OCI-LY7 (cell line): ENCODE results near the gene CDKN1B. TPM values are rescaled to one million over a fixed set of nuclear protein-coding genes. Genes with fewer than 3 reads are reported as not detected.

ENCODE experiments used
- BruUV-seq: library from RNA; stranded (reverse); fragments of 400-500 nt; replicated peaks from 2 replicates; lab custom pipeline; 2021; lab: Mats Ljungman, UMichigan
- CTCF ChIA-PET: fragments of 300-600 bp; sonication (Branson Sonifier 250); formaldehyde crosslinking; loops from one replicate; lab custom pipeline; 2022; ENCODE audit warnings: antibody characterized with exemption; ENCODE audit not compliant: unreplicated experiment; lab: Charles Lee
- POLR2A ChIA-PET: fragments of 300-600 bp; sonication (Branson Sonifier 250); formaldehyde crosslinking; loops from one replicate; lab custom pipeline; 2022; ENCODE audit warnings: antibody characterized with exemption; lab: Charles Lee
- DNase-seq: peaks from one replicate; pipeline ENCODE4 v3.0.0-alpha.2; 2015; ENCODE audit warnings: low spot score
- H2AFZ ChIP-seq: fragments of 200-600 bp; sonication (generic), shearing (Covaris generic); 2 replicates; pipeline ENCODE4 v1.6.1; 2014; ENCODE audit warnings: mild to moderate bottlenecking, antibody characterized with exemption, low read length, moderate library complexity
- H3K27ac ChIP-seq: fragments of 200-600 bp; sonication (generic); 2 replicates; pipeline ENCODE4 v1.5.1; 2014; ENCODE audit warnings: mixed run types, low read depth, mild to moderate bottlenecking, moderate library complexity, low read length, inconsistent platforms; ENCODE audit not compliant: poor library complexity, severe bottlenecking
- H3K36me3 ChIP-seq: fragments of 200-600 bp; sonication (generic); 2 replicates; pipeline ENCODE4 v1.6.1; 2014; ENCODE audit warnings: mild to moderate bottlenecking, antibody characterized with exemption, low read length, moderate library complexity, mixed read lengths; ENCODE audit not compliant: insufficient read depth
- H3K4me1 ChIP-seq: fragments of 200-600 bp; sonication (generic); 2 replicates; pipeline ENCODE4 v1.5.1; 2014; ENCODE audit warnings: mild to moderate bottlenecking, low read length; ENCODE audit not compliant: insufficient read depth, poor library complexity, severe bottlenecking
- H3K4me2 ChIP-seq: fragments of 200-600 bp; sonication (generic); 2 replicates; pipeline ENCODE4 v1.6.1; 2014; ENCODE audit warnings: mild to moderate bottlenecking, low read length
- H3K4me3 ChIP-seq: fragments of 200-600 bp; sonication (generic); 2 replicates; pipeline ENCODE4 v1.5.1; 2014; ENCODE audit warnings: mild to moderate bottlenecking, low read depth, low read length; ENCODE audit not compliant: poor library complexity, severe bottlenecking
- H3K79me2 ChIP-seq: fragments of 200-600 bp; sonication (generic); 2 replicates; pipeline ENCODE4 v1.6.1; 2016; ENCODE audit warnings: low read depth, mild to moderate bottlenecking, low read length, moderate library complexity, mixed read lengths; ENCODE audit not compliant: insufficient read depth
- H3K9me2 ChIP-seq: fragments of 200-600 bp; sonication (generic); 2 replicates; pipeline ENCODE4 v1.6.1; 2016; ENCODE audit warnings: mild to moderate bottlenecking, low read length, mixed read lengths; ENCODE audit not compliant: insufficient read depth
- H3K9me3 ChIP-seq: fragments of 200-600 bp; sonication (generic); 2 replicates; pipeline ENCODE4 v1.6.1; 2014; ENCODE audit warnings: mild to moderate bottlenecking, mixed run types, low read length, mixed read lengths
- H4K20me1 ChIP-seq: fragments of 200-600 bp; sonication (generic); 2 replicates; pipeline ENCODE4 v1.6.1; 2014; ENCODE audit warnings: mild to moderate bottlenecking, antibody characterized with exemption, low read length, moderate library complexity, mixed read lengths; ENCODE audit not compliant: insufficient read depth
- EZH2phosphoT487 ChIP-seq: fragments of 200-600 bp; sonication (generic); IDR thresholded peaks from 2 replicates; pipeline ENCODE4 v1.6.1; 2018; ENCODE audit warnings: low read depth, borderline replicate concordance, mild to moderate bottlenecking, mixed run types, antibody characterized with exemption, low read length, moderate library complexity, mixed read lengths
- intact Hi-C: fragments of 100-400 bp; cut with micrococcal nuclease; formaldehyde crosslinking; loops from one replicate; pipeline ENCODE4 v1.10.0; 2022; ENCODE audit not compliant: unreplicated experiment
- total RNA-seq, 2 experiments: library from RNA; depleted of rRNA in 1 of 2; stranded (reverse); fragments of >200 nt in 1 of 2; shearing (Covaris generic) in 1 of 2; gene quantifications; 2 replicates each; pipeline ENCODE4 v1.2.3, GENCODE V29; 2014 to 2022
- TF ChIP-seq, protein P1 (sequence below): fragments of 200-600 bp; sonication (generic); conservative IDR thresholded peaks from 2 replicates; pipeline ENCODE4 v1.5.1; 2014; ENCODE audit warnings: mild to moderate bottlenecking, antibody characterized with exemption, low read length, moderate library complexity, mixed read lengths

Gene CDKN1B
- total RNA-seq, 2 experiments from 2014 or later = 45.3 to 59.4 TPM

DNA sequence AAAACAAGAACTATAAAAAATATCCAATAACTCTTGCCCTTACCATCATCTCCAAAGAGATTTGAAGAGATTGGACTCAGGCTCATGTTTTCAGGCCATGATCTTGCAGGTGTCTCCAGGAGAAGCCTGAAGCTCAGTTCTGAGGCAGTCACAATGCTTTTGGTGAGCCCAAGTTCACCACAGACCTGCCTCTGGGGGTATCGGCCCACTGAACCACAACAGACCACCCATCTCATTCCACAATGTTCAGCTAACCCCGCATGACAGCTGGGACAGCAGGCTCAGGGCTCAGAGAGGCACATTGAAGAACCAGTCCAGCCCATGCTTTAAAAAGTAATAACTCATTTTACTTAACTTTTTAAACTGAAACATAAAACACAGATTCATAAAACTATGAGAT lies 40.0 kb downstream of the CDKN1B start:
- Histone ChIP-seq H2AFZ (no peak overlapping the region), H3K27ac (no peak overlapping the region), H3K36me3 (peaks cover 4% of the 10 kb centered on the region; the same call in 1 of the 2 replicates), H3K4me2 (no peak overlapping the region), H3K9me2 (no peaks in the 10 kb centered on the region), H3K4me1 (no peaks in the 10 kb centered on the region), H4K20me1 (no peaks in the 10 kb centered on the region), H3K9me3 (no peaks in the 10 kb centered on the region), H3K79me2 (no peaks in the 10 kb centered on the region), H3K4me3 (no peak overlapping the region)
- intact Hi-C loops = no loop called here
- POLR2A ChIA-PET = no interaction called here
- no peak for DNase-seq
- CTCF ChIA-PET = interaction anchor here (0.6 kb wide), 1 partner anchor 490 kb away, joined by 3 read pairs; no protein-coding TSS in a partner anchor
- BruUV-seq = no TSS peak
- TF ChIP-seq, protein P1, sequence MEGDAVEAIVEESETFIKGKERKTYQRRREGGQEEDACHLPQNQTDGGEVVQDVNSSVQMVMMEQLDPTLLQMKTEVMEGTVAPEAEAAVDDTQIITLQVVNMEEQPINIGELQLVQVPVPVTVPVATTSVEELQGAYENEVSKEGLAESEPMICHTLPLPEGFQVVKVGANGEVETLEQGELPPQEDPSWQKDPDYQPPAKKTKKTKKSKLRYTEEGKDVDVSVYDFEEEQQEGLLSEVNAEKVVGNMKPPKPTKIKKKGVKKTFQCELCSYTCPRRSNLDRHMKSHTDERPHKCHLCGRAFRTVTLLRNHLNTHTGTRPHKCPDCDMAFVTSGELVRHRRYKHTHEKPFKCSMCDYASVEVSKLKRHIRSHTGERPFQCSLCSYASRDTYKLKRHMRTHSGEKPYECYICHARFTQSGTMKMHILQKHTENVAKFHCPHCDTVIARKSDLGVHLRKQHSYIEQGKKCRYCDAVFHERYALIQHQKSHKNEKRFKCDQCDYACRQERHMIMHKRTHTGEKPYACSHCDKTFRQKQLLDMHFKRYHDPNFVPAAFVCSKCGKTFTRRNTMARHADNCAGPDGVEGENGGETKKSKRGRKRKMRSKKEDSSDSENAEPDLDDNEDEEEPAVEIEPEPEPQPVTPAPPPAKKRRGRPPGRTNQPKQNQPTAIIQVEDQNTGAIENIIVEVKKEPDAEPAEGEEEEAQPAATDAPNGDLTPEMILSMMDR = no peak
- TF ChIP-seq EZH2phosphoT487 = no peak

DNA sequence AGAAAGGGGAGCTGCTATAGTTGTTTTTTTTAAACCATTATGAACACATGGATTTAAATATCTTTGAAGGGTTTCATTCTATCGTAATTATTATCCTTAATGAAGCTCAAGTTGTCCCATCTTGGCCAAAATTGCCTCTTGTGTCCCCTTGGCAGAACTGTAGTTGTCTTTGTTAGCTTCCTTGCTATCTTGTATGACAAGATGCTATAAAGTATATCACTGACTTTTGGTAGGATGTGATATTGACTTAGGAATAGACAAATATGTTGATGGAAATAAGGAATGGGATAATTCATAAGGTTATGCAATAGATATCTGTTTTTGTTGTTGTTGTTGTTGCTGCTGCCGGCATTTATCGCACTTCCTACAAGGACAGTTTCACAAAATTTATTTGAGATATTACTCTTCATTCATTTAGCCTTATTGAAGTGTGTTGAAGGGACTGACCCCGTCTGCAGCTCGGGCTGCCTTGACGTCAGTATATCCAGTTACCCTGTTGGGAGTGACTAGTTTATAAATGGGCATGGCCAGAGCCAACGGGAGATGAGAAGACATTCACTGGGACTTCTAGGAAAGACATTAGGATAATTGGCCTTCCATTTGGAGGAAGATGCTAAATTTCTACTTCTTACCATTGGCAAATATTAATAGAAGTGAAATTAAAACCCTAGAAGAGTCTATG lies 42.2 kb downstream of the CDKN1B start:
- no peak overlapping the region for H3K4me3 ChIP-seq
- ChIA-PET POLR2A (interaction anchor here (0.6 kb wide), 1 partner anchor 30 kb away, joined by 3 read pairs; no protein-coding TSS in a partner anchor), CTCF (no interaction called here)
- intact Hi-C loops = no loop called here
- no peaks in the 10 kb centered on the region for H3K4me1 ChIP-seq
- no peak overlapping the region for H2AFZ ChIP-seq
- no peaks in the 10 kb centered on the region for H3K36me3 ChIP-seq
- DNase-seq = no peak
- H3K9me2 ChIP-seq = no peaks in the 10 kb centered on the region
- no peaks in the 10 kb centered on the region for H4K20me1 ChIP-seq
- no peaks in the 10 kb centered on the region for H3K79me2 ChIP-seq
- H3K4me2 ChIP-seq = no peak overlapping the region
- TF ChIP-seq, protein P1 = no peak
- TF ChIP-seq EZH2phosphoT487 = no peak
- no TSS peak for BruUV-seq
- no peaks in the 10 kb centered on the region for H3K9me3 ChIP-seq
- H3K27ac ChIP-seq = no peak overlapping the region

DNA sequence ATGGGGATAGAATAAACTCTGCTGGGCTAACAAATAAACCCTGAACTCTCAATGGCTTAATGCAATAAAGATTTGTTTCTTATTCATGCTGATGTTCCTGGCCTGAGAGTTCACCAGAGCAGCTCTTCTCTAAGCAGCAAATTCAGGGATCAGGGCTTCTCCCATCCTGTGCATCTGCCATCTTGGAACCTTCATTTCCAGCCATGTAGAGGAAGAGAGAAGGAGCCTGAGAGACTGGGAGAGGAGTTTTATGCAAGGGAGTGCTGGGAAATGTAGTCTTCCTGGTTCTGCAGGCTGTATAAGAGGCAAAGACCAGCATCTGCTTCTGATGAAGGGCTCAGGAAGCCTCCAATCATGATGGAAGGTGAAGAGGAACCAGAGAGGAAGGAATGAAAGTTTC lies 47.7 kb downstream of the CDKN1B start:
- DNase-seq = no peak
- intact Hi-C loops = no loop called here
- Histone ChIP-seq H3K4me1 (no peaks in the 10 kb centered on the region), H2AFZ (no peak overlapping the region), H4K20me1 (no peaks in the 10 kb centered on the region), H3K79me2 (no peaks in the 10 kb centered on the region), H3K9me3 (no peaks in the 10 kb centered on the region), H3K4me2 (no peak overlapping the region), H3K27ac (no peak overlapping the region), H3K9me2 (no peaks in the 10 kb centered on the region), H3K4me3 (no peak overlapping the region), H3K36me3 (no peaks in the 10 kb centered on the region)
- no peak for TF ChIP-seq EZH2phosphoT487
- TF ChIP-seq, protein P1 = no peak
- ChIA-PET POLR2A (no interaction called here), CTCF (no interaction called here)
- BruUV-seq = no TSS peak
